ENCODE measurements around the gene ATP5PD.

The ATP5PD gene

DNA sequence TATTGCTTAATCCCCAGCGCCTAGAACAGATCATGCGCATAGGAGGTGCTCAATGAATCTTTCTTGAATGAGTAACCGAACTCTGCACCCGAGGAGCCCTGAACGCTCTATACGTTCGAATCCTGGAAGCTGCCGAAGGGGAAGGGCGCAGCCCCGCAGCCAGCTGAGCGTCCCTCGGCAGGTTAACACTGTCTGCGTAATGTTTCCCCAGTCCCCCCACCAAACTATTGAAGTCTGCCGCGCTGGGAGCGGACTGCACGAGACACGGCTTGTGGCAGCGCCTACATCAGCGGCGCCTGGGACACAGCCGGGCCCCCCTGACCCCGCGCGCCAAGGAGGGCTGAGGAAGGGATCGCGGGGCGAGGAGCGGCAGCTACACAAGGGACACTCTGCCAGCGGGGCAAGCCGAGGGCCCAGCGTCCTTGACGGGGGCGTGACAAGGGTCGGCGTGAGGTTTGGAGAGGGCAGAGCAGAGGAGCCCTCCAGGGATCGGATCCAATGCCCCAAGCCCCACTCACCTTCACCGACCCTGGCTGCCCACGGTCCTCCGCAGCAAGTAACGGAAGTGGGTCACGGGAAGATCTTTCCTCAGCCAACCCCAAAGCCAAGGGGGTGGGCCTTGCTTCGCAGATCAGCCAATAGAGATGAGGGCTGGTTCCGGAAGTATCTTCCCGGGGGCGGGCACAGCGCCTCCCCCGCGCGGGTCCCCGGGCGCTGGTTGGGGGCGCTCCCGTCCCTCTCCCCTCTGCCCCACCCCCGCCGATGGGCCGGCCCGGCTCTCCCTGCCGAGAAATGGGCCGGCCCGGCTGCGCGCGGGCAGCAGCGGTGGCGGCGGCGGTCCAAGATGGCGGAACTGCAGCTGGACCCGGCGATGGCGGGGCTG is at the start of gene ATP5PD, which contains the start of gene KCTD2:
TSS of gene ATP5PD (minus strand) at position 563 of the 883 bp plus-strand sequence. CDS start 4,319 bp downstream, outside the sequence.
TSS of gene KCTD2 (plus strand) at position 819 of the 883 bp plus-strand sequence. CDS start at position 845, 26 bp downstream.
- peak; percentile 86 to 95 for DNase-seq

DNA sequence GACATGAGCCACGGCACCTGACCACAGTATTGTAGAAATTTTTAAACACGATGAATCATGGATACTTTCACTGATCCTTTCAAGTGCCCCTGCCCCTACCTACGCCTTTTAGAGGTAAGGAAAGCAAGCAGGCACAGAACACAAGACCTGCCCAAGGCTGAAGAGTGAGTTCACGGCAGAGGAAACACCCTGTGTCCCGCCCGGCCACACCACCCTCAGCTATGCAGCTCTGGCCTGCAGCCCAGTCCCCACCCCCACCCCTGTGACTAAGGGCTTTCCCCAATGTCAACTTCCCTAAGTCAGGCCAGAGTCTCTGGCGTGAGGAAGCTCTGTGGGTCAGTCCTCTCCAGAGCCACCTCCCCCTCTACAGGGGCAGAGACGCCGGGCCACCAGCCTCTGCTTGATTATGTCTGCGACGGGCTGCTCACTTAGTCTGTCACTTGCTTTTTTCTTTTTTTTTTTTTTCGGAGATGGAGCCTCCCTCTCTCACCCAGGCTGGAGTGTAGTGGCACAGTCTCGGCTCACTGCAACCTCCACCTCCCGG is 49.4 kb upstream of the ATP5PD start:
- DNase-seq = peak; percentile 58 to 71

DNA sequence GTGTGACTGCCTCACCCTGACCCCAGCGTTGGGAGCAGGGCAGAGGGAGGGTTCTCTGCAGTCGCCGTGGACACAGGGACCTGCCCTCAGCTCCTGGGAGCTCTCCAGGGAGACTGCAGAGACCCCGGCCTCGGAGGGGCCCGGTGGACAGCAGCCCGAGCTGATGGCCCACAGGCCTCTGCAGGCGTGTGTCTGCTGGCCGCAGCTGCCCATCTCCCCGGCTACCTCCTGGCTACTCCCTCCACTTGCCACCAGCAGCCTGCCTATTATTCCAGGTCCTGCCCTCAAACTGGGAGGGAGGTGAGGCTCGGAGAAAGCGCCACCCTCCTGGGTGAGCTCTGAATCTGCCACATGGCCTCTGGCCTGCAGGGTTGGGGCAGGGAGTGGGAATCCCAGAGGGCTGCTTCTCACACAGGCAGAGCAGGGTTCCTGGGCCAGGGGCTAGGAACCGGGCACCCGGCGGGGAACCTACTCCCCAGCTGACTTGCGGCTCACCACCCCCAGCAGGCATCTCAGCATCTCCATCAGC is 48.2 kb upstream of the ATP5PD start:
- no peak for DNase-seq

DNA sequence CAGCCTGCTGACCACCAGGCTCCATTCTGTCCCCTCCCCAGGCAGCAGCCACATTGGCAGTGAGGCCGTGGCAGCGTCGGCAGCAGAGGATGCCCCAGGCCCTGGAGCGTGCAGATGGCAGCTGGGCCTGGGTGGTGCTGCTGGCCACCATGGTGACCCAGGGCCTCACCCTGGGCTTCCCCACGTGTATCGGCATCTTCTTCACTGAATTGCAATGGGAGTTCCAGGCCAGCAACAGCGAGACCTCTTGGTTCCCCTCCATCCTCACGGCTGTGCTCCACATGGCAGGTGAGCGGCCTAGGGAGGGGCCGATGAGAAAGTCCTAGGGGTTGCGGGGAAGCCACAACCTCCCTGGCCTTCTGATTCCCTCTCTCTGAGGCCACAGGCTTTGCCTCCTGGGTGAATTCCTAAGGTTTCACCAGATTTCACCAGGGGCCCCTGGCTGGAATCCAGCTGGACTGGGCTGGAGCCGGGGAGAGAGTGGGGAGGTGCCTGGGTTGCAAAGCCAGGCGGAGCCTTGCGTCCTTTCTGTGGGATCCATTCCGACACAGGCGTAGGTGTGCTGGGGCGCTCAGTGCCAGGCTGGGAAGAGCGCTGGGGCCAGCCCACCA is 46.9 kb upstream of the ATP5PD start:
- DNase-seq = no peak

DNA sequence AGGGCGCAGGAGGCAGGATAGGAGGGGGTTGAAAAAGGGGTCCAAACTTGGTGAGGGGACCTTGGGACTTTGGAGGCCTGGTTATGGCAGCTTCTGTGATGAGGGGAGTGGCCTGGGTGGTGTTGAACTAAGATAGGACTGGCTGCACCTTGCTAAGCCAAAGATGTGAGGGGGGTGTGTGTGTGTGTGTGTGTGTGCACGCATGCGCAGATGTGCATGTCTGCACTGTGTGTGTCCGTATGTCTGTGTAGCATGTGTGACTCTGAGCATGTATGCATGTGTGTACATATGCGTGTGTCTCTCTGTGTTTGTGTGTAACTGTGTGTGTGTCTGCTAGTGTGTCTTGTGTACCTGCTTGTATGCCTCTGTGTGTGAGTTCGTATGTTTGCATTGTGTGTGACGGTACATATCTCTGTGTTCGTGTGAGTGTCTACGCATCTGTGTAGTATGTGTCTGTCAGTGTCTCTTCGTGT is 45.1 kb upstream of the ATP5PD start:
- no peak for DNase-seq

DNA sequence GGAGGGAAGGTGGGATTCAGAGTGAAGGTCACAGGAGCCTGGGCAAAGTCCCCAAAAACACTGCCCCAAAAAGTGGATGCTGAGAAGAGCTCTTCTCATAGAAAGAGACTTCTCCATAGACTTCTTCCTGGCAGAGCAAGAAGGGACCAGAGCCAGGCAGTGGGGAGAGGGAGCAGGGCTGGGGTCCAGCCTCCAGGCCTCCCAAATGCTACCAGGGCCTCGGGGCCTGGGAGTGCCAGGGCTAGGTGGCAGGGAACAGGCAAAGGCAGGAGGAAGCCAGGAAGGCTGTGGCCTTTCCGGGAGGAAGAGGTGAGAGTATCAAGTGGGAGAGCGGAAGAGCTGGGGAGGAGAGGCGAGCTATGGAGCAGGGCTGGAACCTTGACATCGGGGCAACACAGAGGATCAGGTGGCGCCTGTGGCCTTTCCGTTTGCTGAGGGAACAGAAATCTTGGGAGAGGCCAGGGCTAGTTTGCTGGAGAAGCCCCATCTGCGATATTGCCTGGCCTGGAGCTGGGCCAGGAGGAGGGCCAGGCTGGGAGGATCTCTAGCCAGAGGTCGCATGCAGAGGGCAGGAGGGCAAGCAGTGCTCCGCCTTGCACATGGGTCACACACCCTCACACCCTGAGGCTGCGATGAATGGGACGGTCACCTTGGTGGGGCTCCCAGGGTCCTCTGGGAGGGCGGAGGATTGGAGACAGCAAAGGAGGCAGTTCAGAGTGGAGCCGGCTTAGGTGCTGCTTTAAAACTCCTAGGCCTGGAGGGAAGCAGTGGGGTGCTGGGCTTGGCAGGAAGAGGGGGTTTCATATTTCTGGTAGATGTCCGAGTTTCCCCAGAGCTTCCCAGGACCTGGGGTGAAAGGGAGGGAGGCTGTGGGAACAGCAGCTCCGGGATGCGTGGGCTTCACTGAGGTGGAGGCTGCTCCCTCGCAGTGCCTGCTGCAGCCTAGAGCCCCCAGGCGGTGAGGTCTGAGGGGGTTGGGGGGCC is 44.4 kb upstream of the ATP5PD start:
- DNase-seq = no peak

DNA sequence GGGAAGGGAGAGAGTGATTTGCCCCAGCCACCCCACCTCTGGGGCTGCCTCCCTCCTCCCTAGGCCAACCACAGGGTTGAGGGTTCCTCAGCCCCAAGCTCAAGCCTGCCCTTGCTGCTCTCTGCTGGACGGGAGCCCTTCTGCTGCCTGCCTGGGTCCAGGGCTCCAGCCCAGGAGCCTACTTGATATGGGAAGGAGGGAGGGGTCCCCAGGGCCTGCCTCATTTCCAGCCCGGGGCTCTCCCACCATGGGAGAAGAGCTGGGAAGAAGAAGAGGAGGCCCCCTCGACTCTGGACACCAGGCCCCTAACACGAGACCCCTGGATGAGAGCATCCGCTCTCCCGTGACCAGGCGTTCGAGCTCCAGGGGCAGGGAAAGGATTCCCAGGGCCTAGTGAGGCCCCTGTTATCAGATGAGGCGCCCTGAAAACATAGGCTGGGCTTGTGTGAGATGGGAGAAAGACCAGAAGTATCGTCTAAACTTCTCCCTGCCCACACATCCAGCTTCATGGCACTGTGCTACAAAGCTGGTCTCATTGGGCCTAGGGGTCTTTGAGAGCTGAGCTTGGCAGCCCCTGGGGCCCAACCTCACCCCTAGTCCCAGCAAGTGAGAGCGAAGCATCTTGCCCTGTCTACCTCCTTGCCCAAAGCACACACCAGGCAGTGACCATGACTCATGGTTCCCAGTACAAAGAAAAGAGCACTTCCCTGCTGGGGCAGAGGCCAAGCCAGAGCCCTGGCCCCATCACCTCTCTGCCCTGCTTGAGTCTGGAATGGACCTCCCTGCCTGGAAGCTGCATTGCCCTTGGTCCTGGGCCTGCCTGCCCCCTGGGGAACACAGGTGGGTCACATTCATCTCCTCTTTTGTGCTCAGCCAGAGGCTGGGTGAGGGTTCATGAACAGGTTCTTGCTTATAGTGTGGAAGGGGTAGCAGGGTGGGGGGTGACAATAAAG is 42.0 kb upstream of the ATP5PD start:
- peak in 1 of 2 experiments; percentile 14 for DNase-seq

DNA sequence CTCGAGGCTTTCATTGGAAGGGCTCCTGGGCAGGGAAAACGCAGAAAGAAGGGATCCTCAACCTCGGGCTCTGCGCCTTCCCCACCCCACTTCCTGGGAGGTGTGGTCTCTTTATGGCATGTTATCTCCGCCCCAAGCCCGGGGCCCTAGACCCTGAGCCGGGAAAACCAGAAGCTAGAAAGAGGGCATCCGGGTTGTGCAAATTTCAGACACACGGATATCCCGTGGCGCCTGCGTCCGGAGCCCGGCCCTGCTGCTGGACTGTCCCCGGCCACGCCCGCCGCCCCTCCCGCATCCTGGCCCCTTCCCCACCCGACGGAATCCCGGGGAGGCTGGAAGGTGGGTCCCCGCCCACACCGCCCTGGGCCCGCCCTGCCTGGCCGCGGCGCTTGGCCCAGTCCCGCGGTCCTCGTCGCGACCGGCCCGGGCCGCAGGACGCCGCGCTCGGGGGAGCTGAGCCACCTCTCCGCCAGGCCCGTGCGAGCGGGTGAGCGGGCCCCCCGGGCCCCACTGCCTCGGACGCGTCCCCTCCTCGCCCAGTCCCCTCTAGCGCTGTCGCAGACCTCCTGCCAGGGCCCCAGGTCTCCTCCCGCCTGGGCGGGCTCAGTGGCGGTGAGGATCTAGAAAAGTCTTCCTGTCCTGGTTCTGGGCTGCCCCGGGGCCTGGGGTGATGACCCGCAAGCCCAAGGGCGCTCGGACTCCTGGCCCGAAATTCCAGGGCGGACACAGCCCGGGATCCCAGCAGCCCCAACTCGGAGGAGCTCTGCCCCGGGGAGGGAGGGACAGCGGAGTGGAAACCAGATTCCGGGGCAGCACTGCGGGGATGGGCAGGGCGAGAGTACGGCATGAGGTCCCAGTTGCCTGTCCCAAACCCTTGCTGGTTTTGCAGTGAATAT is 41.0 kb upstream of the ATP5PD start, which contains the start of gene SLC16A5:
TSS of gene SLC16A5 (plus strand) at position 397 of the 896 bp plus-strand sequence. CDS start 5,683 bp downstream, outside the sequence.
- DNase-seq = peak; percentile 87 to 89

DNA sequence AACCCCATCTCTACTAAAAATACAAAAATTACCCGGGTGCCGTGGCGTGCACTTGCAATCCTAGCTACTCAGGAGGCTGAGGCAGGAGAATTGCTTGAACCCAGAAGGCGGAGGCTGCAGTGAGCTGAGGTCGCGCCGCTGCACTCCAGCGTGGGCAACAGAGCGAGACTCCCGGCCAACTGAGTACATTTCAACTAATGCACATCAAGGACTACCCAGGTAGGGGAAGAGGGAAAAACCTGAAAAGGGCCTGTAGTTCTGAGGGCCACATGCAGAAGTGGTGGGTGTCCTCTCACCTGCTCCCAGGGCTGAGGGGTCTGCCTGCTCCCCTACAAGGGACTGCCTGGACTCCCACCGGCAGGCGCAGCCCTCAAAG is 40.4 kb upstream of the ATP5PD start:
- no peak for DNase-seq

DNA sequence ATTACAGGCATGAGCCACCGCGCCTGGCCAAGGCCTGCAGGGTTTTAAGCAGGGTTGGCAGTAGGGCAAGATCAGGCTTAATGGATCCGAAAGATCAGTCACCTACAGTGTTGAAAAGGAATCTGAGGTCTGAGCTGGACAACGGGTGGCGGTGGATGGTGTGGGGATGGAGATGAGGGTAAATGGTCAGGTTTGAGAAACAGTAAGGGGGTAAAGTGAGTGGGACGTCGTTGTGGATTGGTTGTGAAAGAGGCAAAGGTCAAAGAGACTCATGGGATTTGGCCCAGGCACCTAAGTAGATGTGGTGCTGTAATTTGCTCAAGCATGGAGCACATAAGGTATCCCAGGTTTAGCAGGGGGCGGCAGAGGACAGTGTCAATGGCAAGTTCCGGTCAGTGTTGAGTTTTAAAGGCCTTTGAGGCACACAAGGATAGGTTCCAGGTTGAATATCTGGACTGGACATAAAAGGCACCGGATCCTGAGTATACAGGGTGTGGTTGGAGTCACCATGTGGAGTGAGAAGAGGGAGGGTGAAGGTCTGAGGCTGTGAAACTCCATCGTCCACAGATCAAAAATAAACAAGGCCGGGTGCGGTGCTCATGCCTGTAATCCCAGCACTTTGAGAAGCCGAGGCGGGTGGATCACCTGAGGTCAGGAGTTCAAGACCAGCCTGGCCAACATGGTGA is 39.9 kb upstream of the ATP5PD start:
- DNase-seq = no peak

DNA sequence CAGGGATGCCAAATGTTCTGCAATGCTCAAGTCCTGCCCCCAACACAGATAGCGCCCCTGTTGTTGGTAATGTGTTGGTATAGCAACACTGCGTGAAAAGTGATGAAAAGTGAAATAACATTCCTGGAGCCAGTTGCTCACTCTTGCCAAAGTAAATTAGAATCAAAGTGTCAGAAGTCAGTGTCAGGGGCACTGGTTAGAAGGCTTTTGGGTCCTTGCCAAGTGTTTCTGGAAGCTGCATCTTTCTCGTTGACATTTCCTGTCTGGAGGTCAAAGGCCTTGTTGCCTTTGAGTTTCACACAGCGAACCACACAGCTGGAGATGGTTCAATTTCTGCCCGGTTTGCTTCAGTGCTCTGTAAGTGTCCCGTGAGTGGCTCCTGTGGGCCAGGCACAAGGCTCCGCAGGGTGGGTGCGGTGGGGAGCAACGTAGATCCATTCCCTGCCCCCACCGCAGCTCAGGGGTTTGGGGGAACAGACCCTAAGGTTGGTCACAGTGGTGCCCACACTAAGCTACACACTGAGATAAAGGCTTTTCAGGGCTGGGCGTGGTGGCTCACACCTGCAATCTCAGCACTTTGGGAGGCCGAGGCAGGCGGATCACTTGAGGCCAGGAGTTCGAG is 37.4 kb upstream of the ATP5PD start:
- no peak for DNase-seq

DNA sequence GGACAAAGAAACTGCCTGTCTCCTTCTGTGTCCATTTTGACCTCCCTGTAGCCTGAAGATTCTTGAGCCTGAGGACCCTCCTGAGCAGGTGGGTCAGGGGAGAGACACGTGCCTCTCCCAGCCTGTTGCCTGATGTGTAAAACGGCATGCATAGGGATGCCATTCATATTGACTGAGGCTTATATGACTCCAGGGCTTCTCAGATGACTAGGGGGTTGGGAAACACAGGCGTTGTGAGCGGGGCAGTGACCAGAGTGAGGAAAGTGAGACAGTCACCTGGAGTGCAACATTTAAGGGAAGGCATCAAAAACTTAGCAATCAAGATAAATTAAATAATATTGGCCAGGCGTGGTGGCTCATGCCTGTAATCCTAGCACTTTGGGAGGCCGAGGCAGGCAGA is 35.9 kb upstream of the ATP5PD start:
- DNase-seq = no peak

DNA sequence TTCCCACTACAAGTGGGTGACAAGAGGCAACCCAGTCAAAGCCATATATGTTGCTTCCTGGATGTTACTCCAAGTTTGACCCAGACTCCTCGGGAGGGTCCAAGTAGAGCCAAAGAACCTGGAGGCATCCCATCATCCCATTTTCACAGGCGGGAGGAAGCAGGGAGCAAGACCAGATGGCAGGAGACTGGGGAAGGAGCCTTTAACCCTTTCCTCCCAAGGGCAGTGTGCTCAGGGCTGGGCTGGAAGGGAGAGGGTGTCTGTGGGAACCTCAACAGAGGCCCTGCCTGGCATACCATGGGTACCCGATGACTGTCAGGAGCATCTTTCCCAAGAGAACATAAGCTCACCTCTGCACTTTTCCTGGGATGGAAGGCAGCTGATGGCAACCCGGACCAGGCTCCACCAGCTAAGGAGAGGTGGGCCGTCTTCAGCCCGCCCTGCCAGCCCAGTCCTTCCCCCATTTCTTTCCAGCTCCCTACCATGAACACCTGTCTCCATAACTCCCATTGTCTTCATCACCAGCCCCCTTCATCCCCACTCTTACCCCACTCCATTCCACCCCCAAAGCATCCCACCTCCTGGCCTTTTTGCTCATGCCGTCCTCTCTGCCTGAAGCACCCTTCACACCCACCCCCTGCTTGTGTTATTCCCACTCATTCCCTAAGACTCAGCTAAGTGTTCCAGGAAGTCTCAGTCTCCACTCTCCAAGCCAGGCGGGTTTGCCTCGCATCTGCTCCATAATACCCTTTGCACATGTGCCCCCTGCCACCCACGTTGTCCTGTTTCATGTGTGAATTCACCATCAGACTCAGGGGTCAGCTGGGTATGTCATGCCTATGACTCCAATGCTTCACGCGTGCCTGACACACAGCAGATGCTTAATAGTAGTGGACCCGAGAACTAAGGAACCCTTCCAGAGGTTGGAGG is 35.1 kb upstream of the ATP5PD start:
- DNase-seq = no peak

DNA sequence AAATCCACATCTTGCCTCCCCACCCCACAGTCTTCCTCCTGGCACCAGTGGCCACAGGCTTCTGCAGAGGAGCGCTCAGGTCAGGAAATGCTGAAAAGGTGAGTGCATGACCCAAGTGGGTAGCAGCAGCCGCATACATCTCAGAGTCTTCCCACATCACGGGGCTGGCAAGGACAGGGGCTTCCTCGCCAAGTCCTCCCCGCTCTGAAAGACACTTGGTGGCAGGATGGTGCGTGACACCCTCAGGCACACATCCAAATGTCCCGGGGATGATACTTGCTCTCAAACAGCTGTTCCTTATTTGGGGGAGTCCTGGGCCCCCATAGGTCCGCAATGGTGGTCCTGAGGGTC is 32.2 kb upstream of the ATP5PD start:
- DNase-seq = no peak

DNA sequence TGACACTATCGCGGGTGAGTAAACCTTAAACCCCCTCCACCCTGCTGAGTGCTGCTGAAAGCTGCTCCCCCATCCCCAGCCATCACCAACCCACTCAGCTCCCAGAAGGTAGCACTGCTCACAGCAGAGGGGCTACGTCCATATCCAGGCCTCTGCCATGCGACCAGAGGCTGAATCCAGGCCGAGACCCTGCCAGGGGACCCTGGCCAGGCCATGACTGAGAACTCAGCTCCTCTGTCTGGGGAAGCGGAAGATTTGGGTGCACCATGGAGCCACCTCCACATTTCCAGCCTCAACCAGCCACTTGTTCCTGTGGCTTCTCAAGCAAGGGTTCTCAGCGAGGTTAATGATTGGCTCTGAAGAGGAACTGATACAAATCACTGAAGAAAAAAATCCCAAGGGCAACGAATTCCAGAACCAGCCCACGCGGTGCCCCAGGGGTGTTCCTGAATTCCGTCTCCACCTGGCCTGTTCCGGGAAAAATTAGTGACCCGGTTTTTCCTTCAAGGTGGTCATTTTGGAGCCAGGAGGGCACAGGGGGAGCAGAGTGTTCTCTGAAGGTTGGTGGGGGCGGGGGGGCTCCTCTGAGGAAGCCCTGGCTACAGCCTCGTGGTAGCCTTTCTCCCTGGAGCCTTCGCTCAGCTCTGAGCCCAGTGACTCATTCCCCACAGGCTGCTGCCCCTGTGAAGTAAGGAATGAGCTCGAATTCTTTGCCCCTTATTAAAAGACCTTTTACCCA is 31.7 kb upstream of the ATP5PD start:
- no peak for DNase-seq

DNA sequence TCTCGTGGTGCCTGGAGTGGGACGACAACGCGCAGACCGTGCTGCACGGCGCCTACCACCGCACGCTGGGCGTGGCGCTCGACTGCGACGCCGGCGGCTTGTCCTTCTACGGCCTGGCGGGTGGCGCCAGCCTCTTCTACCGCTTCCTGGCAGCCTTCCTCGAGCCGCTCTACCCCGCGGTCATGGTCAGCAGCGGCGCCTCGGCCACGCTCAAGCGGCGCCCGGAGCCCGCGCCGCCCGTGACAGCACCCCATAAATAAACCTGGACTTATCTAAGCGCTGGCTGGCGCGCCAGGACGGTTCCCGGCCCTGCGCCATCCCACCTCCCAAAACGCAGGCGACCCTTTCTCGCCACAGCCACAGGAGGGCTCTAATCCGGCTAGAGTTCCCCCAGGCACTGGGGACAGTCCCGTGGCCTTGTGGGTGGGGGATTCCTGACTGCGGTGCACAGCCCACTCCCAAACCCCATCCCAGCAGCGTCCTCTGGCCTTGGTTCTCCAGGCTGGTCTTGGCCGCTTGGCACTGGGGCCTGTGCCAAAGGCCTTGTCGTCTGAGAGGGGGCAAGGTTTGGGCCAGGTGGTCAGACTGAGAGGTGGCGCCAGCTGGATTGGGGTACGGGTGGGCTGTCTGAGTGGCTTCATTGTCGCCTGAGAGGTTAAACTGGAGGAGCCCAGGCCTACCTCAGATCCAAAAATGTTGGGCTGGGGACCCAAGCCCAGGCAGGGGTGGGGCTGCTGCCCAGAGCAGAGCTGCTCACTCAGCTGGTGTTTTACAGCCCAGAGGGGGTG is 30.9 kb upstream of the ATP5PD start:
- no peak for DNase-seq
